Osteoblast (primary cell): ENCODE measurements around the gene MYO5B. TPM values are rescaled to one million over a fixed set of nuclear protein-coding genes. Genes with fewer than 3 reads are reported as not detected.

Source experiments
- DNase-seq: peaks from one replicate; pipeline ENCODE4 v3.0.0; 2011; ENCODE audit warnings: low spot score, mixed read lengths; ENCODE audit not compliant: insufficient read length; ENCODE audit errors: missing footprints
- H2AFZ ChIP-seq: 2 replicates; pipeline ENCODE4 v1.6.0; 2011; ENCODE audit warnings: mild to moderate bottlenecking, low read length
- H3K27ac ChIP-seq: 2 replicates; pipeline ENCODE4 v1.5.1; 2011; ENCODE audit warnings: mild to moderate bottlenecking, low read depth, low read length, moderate library complexity
- H3K27me3 ChIP-seq: 2 replicates; pipeline ENCODE4 v1.6.0; 2012; ENCODE audit warnings: mild to moderate bottlenecking, control low read depth, inconsistent platforms, low read length, moderate library complexity; ENCODE audit not compliant: insufficient read depth
- H3K36me3 ChIP-seq: 2 replicates; pipeline ENCODE4 v1.5.1; 2011; ENCODE audit warnings: mild to moderate bottlenecking, low read length, control low read depth, moderate library complexity; ENCODE audit not compliant: insufficient read depth
- H3K4me1 ChIP-seq: 2 replicates; pipeline ENCODE4 v1.5.1; 2011; ENCODE audit warnings: mild to moderate bottlenecking, low read length, control low read depth, moderate library complexity; ENCODE audit not compliant: insufficient read depth
- H3K4me2 ChIP-seq: 2 replicates; pipeline ENCODE4 v1.6.0; 2011; ENCODE audit warnings: mild to moderate bottlenecking, low read length; ENCODE audit not compliant: insufficient read depth
- H3K4me3 ChIP-seq: fragments of 200-600 bp; sonication (generic); 3 replicates; pipeline ENCODE4 v1.5.1; 2012; ENCODE audit warnings: mild to moderate bottlenecking, low read length, inconsistent platforms; ENCODE audit not compliant: insufficient read depth
- H3K79me2 ChIP-seq: 2 replicates; pipeline ENCODE4 v1.6.0; 2012; ENCODE audit warnings: mild to moderate bottlenecking, low read length, control low read depth, inconsistent platforms; ENCODE audit not compliant: insufficient read depth
- H3K9me3 ChIP-seq: 2 replicates; pipeline ENCODE4 v1.5.1; 2011; ENCODE audit warnings: low read depth, low read length, control low read depth
- H4K20me1 ChIP-seq: 2 replicates; pipeline ENCODE4 v1.6.0; 2012; ENCODE audit warnings: mild to moderate bottlenecking, low read length, control low read depth; ENCODE audit not compliant: insufficient read depth
- CTCF ChIP-seq: IDR thresholded peaks from 2 replicates; pipeline ENCODE4 v1.5.1; 2011; ENCODE audit warnings: mild to moderate bottlenecking, low read depth, low read length, moderate library complexity; ENCODE audit errors: extremely low read depth
- total RNA-seq: library from RNA; depleted of rRNA; stranded (reverse); fragments of >200 nt; gene quantifications from 2 replicates; pipeline ENCODE4 v1.2.3, GENCODE V29; 2012

MYO5B gene
- total RNA-seq, 1 donor: 0.36 TPM

GRCh38 chr18:50144540-50144939, 50.4 kb downstream of the MYO5B start:
- TF ChIP-seq CTCF: no peak
- Histone ChIP-seq H3K9me3 (no peaks in the 10 kb centered on the region), H3K4me2 (no peak overlapping the region), H3K79me2 (no peaks in the 10 kb centered on the region), H3K4me3 (no peak overlapping the region), H2AFZ (no peak overlapping the region), H3K27ac (no peak overlapping the region), H4K20me1 (no peaks in the 10 kb centered on the region), H3K36me3 (no peaks in the 10 kb centered on the region), H3K4me1 (no peaks in the 10 kb centered on the region), H3K27me3 (no peaks in the 10 kb centered on the region)
- no peak for DNase-seq

- DNase-seq: no peak
- Histone ChIP-seq H3K4me3 (no peak overlapping the region), H3K4me1 (no peaks in the 10 kb centered on the region), H3K36me3 (no peaks in the 10 kb centered on the region), H3K79me2 (no peaks in the 10 kb centered on the region), H3K4me2 (no peak overlapping the region), H2AFZ (no peak overlapping the region), H3K27me3 (no peaks in the 10 kb centered on the region), H4K20me1 (no peaks in the 10 kb centered on the region), H3K9me3 (no peaks in the 10 kb centered on the region), H3K27ac (no peak overlapping the region)
- TF ChIP-seq CTCF: no peak
These were observed 51.1 kb downstream of the MYO5B start for GRCh38 chr18:50143886-50144285.

GRCh38 chr18:50143294-50143693, 51.7 kb downstream of the MYO5B start:
- Histone ChIP-seq H2AFZ (no peak overlapping the region), H4K20me1 (no peaks in the 10 kb centered on the region)
- DNase-seq: no peak

GRCh38 chr18:50142441-50143120, 52.4 kb downstream of the MYO5B start:
- Histone ChIP-seq H3K4me1 (peaks cover 9% of the 10 kb centered on the region), H3K4me2 (no peak overlapping the region), H3K79me2 (no peaks in the 10 kb centered on the region), H3K27me3 (no peaks in the 10 kb centered on the region), H3K4me3 (no peak overlapping the region), H4K20me1 (no peaks in the 10 kb centered on the region), H3K36me3 (no peaks in the 10 kb centered on the region), H2AFZ (no peak overlapping the region), H3K27ac (no peak overlapping the region), H3K9me3 (no peaks in the 10 kb centered on the region)
- DNase-seq: no peak
- no peak for TF ChIP-seq CTCF

More at GRCh38 chr18:50143294-50143693, 51.7 kb downstream of the MYO5B start:
- no peaks in the 10 kb centered on the region for H3K27me3 ChIP-seq
- peaks cover 3% of the 10 kb centered on the region for H3K4me1 ChIP-seq
- H3K79me2 ChIP-seq: no peaks in the 10 kb centered on the region
- H3K36me3 ChIP-seq: no peaks in the 10 kb centered on the region
- no peak for TF ChIP-seq CTCF
- no peak overlapping the region for H3K27ac ChIP-seq
- no peak overlapping the region for H3K4me2 ChIP-seq
- no peaks in the 10 kb centered on the region for H3K9me3 ChIP-seq
- H3K4me3 ChIP-seq: no peak overlapping the region
